GM19372 (cell line): ENCODE results near the gene BTRC.

Source experiments
- ATAC-seq: cut with Tn5 transposase; IDR thresholded peaks from one replicate; pipeline ENCODE4 v1.9.1; 2021; ENCODE audit warnings: mild to moderate bottlenecking, low read depth, moderate library complexity; ENCODE audit not compliant: unreplicated experiment

BTRC gene

DNA sequence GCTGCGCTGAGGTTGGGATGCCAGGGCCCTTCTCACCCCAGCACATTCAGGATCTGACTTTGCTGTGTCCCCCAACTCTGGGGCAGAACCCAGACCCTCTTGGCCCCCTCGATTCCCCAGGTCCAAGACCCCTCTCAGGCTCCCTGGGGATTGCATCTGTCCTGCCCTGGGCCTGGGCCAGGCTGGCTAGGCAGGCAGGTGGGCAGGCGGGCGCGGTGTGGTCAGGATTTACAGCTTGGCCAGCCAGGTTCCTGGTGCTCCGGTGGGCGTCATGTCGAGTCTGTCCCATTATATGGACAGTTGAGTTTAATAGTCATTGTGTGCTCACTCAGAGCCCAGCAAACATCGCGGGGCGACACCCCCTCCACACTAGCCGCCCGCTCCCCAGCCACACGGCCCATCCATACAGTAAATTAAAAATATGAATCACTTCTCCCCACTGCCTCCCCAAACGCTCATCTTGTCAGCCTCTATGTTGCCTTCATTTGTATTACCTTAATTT lies 210.6 kb downstream of the BTRC start:
- no peak for ATAC-seq

DNA sequence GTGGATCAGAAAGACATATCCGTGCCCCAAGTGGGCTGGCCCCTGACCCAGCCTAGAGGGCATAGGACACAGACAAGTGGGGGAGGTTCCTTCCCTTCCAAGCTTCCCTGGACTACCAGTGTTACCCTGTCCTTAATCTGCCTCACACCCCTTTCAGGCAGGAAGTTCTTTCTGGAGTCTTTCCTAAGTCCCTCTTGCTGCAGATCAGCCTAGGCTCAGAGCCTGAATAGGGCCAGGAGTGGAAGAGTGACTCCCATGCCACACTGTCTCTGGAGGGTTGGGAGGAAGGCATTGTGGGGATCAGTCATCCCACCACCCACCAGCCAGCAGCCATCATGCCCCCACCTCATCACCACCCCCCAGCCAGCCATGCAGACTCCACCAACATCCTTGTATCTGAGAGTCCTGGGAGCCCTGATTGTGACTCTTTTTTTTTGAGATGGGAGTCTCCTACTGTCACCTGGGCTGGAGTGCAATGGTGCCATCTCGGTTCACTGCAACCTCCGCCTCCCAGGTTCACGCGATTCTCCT lies 211.5 kb downstream of the BTRC start:
- no peak for ATAC-seq

GRCh38 chr10:101565936-101566332 lies 212.0 kb downstream of the BTRC start:
- ATAC-seq, result no peak

- ATAC-seq, result no peak
These were observed 212.6 kb downstream of the BTRC start for GRCh38 chr10:101566333-101567164.

- no peak for ATAC-seq
These were observed 213.4 kb downstream of the BTRC start for GRCh38 chr10:101567165-101568006.

GRCh38 chr10:101568054-101568745 lies 214.2 kb downstream of the BTRC start:
- no peak for ATAC-seq

DNA sequence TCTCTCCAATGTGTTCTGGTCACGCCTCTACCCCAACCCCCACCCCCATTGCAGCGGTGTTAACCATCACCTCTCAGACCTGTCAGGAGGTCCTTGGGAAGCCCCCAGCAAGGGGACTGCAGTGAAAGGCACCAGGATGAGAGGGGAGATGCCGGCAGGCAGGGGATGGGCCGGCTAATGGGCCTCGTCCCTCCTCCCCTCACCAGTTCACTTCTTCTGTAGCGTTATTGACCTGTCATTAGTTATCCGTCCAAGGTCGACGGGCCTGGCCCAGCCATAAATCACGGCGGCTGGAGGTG lies 215.3 kb downstream of the BTRC start:
- no peak for ATAC-seq

- ATAC-seq, result peak; percentile 63
These were observed 215.9 kb downstream of the BTRC start for GRCh38 chr10:101569622-101570427.

GRCh38 chr10:101570428-101571270 lies 216.7 kb downstream of the BTRC start:
- ATAC-seq, result peak; percentile 13

GRCh38 chr10:101571271-101571925 lies 217.4 kb downstream of the BTRC start:
- no peak for ATAC-seq

- ATAC-seq, result no peak
These were observed 218.2 kb downstream of the BTRC start for GRCh38 chr10:101572126-101572525.

DNA sequence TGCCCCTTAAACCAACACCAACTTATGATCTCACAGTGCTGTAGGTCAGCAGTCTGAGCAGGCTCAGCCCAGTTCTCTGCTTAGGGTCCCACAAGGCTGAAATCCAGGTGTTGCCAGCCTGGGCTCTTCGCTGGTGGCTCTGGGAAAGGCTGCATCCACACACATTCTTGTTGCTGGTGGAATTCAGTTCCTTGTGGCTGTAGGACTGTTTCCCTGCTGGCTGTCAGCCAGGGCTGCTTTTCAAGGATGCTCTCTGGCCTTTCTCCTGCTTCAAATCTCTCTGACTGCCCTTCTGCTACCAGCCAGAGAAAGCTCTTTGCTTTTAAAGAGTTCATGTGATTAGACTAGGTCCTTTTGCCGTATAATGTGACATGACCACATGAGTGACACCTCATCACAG lies 218.8 kb downstream of the BTRC start:
- ATAC-seq, result no peak

DNA sequence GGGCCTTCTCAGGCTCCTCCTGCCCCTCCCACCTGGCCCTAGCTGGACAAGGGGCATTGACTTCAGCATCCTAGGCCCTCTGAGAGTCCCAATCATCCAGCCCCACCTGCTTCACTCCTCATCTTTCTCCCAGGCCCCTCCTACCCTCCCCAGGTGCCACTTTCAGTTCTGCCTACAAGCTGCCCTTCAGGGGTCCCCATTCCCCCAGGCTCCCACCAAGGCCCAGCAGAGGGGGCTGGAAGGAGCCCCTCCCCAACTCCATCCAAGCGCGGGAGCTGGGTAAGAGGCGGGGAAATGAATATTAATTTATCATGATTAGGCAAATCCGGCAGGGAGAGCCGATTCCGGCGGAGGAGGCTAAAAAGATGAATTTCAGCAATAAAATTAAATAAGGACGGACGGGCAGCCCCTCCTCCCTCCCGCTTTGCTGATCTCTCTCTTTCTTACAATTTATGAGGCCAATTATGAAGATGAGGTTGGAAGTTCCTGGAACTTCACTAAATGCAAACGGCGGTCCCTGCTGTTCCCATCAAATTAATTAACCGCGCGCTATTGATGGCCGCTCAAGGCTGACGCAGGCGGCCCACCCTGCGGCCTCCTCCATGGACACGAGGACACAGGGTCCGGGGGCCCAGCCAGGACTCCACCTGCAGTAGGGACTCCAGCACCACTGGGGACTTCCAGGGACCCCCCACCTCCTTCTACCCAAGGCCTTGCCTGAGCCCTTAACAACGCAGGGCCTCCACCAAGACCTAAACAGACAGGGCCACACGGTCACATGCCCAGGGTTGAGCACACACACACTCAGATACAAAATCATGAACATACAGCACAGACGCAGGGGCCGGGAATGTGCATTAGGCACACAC lies 220.2 kb downstream of the BTRC start:
- no peak for ATAC-seq

GRCh38 chr10:101575091-101575490 lies 221.1 kb downstream of the BTRC start:
- ATAC-seq, result no peak

DNA sequence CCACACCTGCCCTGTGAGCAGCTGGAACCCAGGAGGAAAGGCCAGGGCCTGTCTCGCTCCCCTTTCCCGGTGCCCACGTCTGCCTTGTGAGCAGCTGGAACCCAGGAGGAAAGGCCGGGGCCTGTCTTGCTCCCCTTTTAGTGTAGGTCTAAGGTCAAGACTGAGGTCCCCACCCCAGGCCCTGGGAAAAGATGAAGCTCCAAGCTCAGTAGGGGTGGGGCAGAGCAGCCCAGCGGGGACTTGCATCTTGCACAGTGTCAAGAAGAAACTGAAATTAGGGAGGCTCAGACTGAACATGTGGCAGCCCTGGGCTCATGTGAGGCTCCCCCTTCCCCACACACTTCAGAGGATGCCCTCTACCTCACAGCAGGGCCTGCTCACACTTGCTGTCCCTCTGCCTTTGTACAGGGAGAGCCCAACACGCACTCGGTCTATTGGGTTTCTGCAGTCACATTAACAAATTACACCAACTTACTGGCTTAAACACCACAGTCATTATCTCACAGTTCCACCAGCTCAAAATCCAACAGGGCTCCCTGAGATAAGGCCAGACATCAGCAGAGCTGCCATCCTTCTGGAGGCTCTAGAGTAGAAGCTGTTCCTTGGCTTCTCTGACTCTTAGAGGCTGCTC lies 221.7 kb downstream of the BTRC start:
- ATAC-seq, result no peak

- no peak for ATAC-seq
These were observed 222.4 kb downstream of the BTRC start for GRCh38 chr10:101576211-101576863.
